GM19468 (cell line): Measurements from ENCODE around the gene CYYR1.

Source experiments
- ATAC-seq: cut with Tn5 transposase; IDR thresholded peaks from one replicate; pipeline ENCODE4 v1.9.1; 2021; ENCODE audit warnings: mild to moderate bottlenecking, moderate library complexity, moderate number of reproducible peaks; ENCODE audit not compliant: unreplicated experiment; ENCODE audit errors: extremely low read depth

Gene CYYR1

DNA sequence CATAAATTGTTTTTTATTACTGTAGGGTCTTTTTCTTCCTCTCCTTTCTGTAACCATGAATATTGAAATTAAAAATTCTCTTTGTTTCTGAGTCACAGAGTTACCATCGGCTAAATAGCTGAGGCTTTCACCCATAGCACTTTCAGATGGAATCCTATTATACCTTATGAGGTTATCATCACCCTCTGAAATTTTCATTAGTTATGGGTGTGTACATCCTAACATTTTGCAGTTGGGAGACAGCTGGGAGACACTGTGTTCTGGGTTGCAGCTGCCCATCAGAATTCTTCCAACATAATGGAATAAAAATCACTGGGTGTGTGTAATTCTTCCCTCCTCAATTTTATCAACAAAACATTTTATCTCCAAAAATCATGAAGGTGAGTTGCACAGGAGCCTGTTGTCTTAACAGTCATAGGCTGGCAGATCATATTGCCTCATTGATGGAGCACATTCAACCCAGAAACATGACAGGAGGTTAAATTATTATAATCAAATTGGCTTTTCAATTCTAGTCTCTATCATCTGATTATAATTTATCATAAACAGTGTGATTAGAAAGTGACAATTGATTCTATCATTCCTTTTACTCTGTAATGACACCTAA, 17.4 kb downstream of the CYYR1 start:
- ATAC-seq = no peak

DNA sequence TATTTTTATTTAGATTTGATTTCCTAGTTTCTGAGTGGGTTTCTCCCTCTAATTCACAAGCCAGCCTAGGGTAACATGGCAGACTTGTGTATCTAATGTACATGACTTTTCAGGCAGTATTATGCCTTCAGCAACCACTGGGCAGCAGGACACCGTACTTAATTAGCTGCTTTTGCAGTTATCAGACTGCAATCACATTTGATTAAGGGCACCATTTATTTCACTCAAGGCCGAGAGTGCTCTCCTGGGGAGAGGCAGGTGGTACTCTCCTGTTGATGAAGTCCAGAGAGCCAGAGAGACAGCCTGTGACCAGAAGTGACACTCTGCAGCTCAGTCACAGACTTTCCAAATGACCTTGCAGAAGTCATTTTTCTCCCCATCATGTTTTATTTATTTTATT, 18.7 kb downstream of the CYYR1 start:
- ATAC-seq = no peak

DNA sequence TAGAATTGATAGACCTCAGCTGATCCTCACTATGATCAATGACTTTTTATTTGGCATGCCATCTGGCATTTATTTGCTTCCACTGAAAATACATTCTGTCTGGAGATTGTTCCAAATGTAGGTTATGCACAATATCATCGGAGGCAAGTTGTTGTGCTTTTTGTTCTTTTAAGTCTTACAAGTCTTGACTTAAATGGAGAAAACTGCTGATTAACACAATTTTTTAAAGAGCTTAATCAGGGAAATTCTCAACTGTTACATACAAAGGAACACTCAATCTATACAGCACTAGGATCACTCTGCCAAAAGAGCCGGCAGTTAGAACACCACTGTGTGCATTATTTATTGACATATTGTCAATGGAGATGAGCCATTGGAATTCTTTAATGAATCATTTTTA, 19.2 kb downstream of the CYYR1 start:
- ATAC-seq = no peak

DNA sequence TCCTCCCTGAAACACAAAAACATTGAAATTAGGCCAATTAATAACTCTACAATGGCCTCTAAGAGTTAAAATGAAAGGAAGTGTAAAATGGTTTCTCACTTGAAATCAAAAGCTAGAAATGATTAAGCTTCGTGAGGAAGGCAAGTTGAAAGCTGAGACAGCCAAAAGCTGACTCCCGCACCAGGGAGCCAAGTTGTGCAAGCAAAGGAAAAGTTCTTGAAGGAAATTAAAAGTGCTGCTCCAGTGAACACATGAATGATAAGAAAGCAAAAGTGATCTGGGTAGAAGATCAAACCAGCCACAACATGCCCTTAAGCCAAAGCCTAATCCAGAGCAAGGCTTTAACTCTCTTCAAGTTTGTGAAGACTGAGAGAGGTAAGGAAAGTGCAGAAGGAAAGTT, 22.8 kb downstream of the CYYR1 start:
- ATAC-seq = no peak

DNA sequence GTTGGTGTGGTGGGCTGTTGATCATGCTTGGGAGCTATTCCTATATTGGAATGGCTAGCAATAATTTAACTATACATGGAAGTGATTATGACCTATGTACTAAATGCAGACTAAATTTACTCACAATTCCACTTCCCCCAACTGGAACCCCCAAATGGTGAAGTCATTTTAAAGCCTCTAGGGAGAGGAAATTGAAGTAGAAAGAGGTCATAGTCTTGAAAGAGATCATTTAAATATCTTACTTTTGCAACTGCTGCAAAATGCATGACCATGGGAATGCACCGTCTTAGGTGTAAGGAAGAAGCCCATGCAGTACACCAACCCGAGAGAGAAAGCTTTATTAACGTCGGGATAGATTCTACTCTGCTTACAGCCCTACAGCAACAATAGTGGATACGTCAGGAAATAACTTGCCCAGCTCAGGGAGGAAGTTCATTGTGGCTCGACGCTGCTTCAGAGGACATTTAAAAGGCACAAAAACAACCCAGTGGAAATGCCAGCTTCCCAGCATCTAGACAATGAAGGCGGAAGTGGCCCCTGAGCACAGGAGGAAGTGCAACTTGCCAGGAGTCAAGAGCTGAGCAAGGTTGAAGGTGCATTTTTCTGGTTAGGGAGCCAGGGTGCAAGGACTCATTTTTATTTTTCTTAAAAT, 26.5 kb downstream of the CYYR1 start:
- no peak for ATAC-seq

DNA sequence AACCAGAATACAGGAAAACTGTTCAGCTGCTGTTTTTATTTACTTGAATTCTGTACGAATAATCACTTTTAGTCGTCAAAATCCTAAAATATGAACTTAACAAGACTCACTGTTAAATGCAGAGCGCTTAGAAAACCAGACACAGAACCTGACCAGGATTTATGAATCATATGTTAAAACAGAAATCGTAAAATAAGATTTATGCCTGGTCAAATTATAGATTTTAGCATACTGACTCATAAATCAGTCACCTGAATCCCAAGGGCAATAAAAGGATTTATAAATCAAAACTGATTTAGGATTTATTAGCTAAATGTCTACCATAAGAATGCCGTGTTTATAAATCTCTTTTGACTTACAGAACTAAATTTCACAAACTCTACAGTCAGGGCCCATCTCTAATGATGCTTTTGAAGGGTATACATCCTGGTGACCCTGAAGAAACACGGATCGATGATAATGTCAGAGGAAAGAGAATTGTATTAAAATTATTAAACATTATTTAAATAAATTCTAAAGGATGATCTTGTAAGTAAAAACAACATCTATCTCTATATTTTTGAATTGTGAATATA, 28.8 kb downstream of the CYYR1 start:
- ATAC-seq = no peak

DNA sequence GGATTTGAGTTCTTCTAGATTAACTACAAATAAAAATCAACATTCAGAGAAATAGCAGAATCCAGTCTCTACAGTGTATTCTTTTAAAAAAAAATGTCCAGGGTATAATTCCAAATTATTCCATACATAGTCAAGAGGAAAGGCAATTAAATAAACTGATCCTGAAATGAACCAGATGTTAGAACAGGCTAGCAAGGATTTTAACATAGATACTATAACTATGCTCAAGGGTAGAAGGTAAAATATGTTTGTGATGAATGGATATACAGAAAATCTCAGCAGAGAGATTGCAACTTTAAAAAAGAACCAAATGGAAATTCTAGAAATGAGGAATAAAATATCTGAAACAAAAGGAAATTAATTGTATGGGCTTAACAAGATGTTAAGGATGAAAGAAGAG, 32.4 kb downstream of the CYYR1 start:
- no peak for ATAC-seq

DNA sequence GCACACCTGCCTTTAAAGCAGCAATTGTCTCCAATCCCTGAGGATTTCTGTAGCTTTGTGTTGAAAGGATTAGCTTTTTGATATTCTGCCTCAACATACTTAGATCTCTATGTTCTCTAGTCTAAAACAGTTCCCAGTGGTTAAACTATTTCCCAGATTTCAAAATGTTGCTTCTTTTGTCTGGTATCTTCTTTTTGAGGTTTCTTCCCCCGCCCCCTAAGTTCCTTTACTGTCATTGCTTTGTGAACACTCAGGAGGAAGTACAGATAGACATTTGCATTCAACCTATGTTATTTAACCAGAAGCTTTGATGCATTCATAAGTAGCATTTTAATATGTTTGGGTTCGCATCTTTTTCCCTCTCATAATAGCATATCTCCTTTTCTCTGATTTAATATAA, 33.5 kb downstream of the CYYR1 start:
- no peak for ATAC-seq

DNA sequence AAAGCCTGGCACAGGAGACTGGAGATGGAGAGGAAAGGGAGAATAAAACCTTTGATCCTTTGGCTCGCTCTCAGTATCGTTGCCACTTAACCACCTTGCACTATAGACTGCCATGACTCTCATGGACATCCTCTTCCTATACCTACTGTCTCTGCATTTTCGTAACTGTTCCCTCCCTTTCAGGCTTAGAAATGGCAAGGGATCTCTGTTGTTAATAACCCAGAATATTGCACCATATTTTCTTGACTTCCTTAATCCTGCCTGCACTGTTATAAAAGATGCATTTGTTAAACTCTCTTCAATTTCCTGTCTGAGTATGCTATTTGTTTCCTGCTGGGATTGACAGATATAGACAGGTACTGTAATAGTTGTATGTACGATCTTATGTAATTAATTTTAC, 38.6 kb downstream of the CYYR1 start:
- ATAC-seq = no peak

DNA sequence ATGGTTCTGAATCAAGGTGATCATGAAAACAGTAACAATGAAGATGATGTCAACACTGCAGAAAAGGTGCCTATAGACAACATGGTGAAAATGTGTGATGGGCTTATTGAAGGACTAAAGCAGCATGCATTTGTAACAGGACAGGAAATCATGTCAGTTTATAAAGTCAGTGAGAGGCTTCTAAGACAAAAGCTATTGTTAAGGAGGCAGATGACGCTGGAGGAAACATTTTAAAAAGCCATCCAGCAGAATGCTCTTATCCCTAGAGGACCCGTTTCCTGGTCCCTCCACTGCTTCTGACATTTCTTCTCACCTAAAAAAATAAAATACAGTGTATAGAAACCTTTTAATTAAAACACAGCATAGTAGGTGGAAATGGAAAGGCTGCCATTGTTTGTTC, 40.9 kb downstream of the CYYR1 start:
- ATAC-seq = no peak

DNA sequence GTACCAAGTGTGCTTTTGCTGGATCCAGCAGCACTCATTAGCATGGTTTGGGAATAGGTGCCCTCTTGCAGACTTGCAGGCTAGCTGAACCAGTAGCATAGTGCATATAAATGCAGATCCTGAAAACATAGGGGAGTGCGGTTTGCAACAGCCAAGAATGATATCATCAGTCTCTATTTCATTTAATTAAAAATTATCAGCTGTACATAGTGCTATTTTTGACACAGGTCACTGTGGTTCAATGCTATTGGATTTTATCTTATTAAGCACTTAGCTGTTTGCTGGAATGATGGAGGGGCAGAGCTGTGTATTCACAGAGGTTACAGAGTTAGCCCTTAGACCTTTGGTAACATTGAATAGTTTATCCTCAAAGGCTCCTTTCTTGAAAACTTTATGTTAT, 43.6 kb downstream of the CYYR1 start:
- no peak for ATAC-seq

DNA sequence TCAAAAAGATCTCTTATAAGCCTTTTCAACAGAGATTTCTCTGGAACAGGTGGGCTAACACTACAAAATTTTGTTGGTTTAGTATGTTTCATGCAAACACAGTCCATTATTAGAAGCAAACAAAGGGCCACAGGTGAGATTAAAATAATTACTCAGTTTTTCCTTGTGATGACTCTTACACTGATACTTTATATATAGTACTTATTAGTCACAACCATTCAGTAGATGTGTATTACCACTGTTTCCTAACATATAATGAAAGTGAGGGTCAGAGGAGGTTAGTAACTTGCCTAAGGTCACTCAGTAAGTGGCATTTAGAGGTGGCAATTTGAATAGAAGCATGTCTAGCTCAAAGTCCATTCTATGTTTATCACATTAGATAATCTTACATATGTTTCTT, 44.2 kb downstream of the CYYR1 start:
- no peak for ATAC-seq

DNA sequence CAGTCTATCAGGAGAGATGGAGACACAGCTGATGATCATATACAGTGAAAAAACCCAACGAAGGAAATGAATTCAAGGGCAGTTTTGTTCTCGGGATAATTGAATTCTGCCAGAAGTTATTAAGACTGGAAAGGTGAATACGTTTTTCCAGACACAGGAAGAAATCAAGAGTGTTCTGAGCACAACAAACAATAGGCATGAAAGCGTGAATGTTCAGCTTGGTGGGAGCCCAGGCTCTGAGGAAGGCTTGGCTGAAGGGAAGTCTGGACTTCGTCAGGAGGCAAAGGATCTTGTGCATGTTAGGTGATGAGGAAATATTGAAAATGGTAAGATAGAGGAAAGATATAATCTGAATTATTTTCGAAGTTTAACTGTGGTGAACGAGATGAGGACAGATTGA, 50.4 kb downstream of the CYYR1 start:
- ATAC-seq = no peak

DNA sequence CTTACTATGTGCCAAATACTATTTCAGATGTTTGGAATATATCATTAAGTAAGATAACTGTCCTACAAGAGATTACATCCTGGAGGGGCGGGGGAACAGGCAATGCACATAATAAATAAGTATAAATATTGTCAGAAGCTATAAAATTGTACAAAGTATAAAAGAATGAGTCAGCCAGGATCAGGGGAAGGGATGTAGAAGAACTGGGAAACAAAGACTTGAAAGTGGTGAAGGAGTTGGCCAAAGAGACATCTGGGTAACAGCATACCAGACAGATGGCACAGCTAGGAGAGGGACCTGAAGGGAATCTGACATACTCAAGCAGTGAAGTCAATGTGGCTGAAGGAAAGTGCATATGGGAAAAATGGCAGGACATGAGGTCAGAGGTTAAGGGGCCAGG, 53.9 kb downstream of the CYYR1 start:
- ATAC-seq = no peak

DNA sequence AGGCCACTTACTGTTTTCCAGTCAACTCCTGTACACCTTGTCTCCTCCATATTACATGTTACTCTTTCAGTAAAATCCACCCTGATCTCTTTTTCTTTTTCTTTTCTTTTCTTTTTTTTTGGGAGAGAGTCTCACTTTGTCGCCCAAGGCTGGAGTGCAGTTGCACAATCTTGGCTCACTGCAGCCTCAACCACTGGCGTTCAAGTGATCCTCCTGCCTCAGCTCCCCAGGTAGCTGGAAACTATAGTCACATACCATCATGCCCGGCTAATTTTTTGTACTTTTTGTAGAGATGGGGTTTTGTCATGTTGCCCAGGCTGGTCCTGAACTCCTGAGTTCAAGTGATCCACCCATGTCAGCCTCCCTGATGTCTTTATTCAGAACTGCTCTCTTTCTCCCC, 57.8 kb downstream of the CYYR1 start:
- ATAC-seq = no peak

DNA sequence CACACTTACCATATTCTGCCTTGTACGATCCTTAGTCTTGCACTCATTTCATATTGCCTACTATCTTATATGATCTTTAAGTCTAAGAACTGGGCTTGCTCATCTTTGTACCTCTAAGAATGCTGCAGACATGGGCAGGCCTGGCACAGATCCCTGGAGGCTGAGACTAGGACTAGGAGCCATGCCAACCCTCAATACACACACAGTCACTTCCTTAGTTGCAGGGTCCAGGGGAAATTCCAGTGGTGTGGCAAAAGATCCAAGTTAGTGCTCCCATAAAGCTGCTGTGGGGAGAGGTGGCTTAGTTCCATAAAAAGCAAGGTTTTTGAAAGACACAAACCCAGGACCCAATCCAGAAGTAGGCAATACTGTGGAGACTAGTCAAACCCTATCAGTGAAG, 59.9 kb downstream of the CYYR1 start:
- no peak for ATAC-seq

DNA sequence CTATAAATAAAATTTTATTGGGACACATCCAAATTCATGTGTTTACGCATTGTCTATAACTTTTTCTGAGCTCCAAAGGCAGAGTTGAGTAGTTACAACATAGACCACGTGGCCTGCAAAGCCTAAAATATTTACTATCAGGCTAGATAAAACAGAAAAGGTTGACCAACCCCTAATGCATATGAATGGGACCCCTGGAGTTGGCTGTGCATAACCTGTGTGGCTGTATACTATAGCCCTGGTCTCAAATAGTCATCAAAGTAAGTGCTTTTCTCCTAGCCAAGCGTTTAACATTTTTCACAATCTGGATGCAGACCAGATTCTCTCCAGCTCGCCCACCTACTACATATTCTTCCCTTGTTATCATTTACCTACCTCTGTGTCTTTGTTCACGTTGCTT, 60.4 kb downstream of the CYYR1 start:
- ATAC-seq = no peak

DNA sequence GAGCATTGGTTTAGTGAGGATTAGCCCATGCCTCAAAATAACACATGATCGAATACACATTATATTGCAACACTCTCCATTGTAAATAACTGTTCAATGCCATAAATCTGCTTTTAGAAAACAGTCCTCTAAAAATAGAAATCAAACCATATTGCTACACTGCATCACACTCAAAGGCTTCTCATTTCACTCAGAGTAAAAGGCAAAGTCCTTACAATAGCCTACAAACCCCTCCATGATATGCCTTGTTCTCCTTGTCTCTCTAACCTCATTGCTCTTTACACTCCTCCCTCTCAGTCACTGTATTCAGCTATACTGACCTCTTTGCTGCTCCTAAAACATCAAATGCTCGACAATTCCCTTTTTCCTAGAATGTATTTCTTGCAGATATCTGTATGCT, 64.2 kb downstream of the CYYR1 start:
- ATAC-seq = no peak

DNA sequence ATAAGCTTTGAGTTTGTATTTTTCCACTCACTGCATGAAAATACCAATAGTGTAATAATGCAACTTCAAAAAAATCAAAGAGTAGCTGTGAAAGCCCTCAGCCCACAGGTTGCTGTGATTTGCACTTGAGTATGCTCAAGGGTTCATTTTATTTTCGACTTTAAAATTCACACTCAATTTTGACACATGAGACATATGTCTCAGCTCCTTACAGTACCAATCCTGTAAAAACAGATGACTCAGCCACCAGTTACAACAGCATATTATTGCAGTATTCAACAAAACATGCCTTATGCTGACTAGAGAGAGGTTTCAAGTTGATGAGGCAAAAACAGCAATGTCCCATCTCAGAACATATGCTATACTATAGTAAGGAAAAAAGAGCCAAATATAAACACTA, 66.1 kb downstream of the CYYR1 start:
- no peak for ATAC-seq

DNA sequence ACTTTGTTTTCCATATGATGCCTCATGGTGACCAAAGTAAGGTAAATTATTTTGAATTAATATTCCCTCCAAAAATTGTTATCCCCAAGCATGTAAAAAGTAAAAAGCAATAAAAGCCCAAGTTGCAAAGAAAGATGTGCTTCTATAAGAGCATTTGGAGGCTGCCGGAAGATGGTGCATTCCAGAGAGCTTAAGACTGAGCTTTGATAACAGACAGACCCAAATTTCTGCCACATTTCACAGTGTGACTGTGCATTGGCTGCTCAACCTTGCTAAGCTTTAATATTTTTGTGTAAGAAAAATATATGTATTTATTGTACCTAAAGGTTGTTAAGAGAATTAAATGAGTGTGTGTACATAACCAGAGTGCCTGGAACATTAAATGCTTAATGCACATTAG, 67.9 kb downstream of the CYYR1 start:
- no peak for ATAC-seq

DNA sequence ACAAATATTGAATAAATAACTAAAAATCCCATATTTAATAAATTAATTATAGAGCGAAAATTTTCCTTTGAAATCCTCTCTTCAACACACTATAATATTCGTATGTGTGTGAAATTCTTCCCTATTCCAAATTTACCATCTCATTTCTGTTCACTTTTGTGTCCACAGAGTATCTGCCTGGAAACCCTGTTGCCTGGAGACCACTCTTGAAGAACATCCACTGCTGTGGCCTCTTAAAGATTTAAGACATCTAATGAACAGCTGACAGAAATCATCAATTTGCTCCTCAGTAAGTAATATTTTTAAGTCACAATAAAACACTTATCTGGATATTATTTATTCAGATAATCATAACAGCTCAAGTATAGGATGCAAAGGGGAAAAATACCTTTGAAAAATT, 69.7 kb downstream of the CYYR1 start:
- ATAC-seq = no peak

DNA sequence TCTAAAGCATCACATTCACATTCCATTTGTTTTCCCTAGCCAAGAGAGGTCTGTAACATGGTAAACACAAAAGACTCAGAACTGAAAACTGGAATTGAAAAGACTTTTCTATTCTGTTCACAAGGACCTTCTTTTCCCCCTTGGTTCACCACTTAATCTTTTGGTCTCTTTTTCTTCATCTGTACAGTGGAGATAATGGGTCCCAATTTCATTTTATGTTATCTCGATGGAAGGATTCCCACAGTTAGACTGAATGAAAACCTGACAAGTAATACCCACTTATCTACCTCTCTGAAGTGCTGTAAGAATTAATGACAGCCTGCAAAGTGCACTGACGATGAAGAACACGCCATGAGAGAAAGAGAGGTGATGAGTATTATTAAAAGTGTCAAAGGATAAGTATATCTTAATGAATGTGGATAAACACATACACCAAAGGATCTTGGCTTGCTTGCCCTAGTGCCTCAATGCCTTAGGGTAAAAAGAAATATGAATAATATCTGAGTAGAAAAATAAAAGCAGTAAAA, 71.5 kb downstream of the CYYR1 start:
- ATAC-seq = no peak
